Dermis microvascular lymphatic vessel endothelial cell (primary cell): Measurements from ENCODE around the gene ZC3H10. TPM values are rescaled to one million over a fixed set of nuclear protein-coding genes. Genes with fewer than 3 reads are reported as not detected.

Experiments used
- DNase-seq, 2 donors: peaks; one replicate each; pipeline versions ENCODE4 v3.0.0 to v3.0.0-alpha.2; 2010; ENCODE audit warnings: low read depth in 2 of 2
- total RNA-seq: library from RNA; depleted of rRNA; stranded (reverse); fragments of >200 nt; gene quantifications from 2 replicates; pipeline ENCODE4 v1.2.1, GENCODE V29; 2014

The ZC3H10 gene
- total RNA-seq, 1 donor from 2014 or later, result 2.7 TPM

DNA sequence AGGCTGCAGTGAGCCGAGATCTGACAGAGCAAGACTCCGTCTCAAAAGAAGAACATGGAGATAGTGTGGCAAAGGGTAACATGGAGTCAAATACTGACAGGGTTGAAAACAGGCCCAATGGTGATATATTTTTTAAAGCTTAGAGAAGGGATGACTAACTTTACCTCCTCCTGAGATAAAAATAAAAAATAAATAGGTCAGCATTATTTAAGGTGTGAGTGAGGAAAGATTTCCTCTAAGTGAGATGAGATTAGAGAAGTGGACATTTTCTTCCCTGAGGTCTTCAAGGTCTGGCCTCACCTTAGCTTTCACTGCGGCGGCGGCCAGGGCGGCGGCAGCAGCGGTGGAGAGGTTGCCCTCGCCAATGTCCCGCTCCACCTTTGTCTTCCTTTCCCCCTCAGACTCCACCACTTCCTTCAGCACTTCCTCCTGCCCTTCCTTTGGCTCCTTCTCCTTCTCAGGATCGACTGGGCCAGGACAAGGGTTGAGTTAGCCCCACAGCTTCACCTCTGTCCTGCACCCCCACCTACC lies 51.2 kb downstream of the ZC3H10 start:
- DNase-seq, result no peak

- no peak for DNase-seq
These were observed 54.8 kb downstream of the ZC3H10 start for GRCh38 chr12:56172839-56173238.

Other genes starting within 250 kb of the ZC3H10 start
- gene PYM1, start 190.4 kb upstream of the ZC3H10 start, total RNA-seq, result 21.1 and 25.5 TPM in 2 replicates
- gene DGKA, start 187.1 kb upstream of the ZC3H10 start, total RNA-seq, result 18.0 and 18.9 TPM in 2 replicates
- gene PMEL, start 152.2 kb upstream of the ZC3H10 start, total RNA-seq, result 0.51 and 0.63 TPM in 2 replicates
- 24.0 and 26.3 TPM in 2 replicates for gene CDK2, start 151.4 kb upstream of the ZC3H10 start, total RNA-seq
- 37.2 and 46.9 TPM in 2 replicates for gene RAB5B, start 144.2 kb upstream of the ZC3H10 start, total RNA-seq
- 9.0 and 11.1 TPM in 2 replicates for gene SUOX, start 121.0 kb upstream of the ZC3H10 start, total RNA-seq
- 0.13 and 0.38 TPM in 2 replicates for gene IKZF4, start 97.2 kb upstream of the ZC3H10 start, total RNA-seq
- gene RPS26, start 76.3 kb upstream of the ZC3H10 start, total RNA-seq, result 90.9 and 107 TPM in 2 replicates
- 0.25 and 0.26 TPM in 2 replicates for gene ERBB3, start 38.1 kb upstream of the ZC3H10 start, total RNA-seq
- 91.8 and 130 TPM in 2 replicates for gene PA2G4, start 13.7 kb upstream of the ZC3H10 start, total RNA-seq
- 2,319 and 2,425 TPM in 2 replicates for gene RPL41, start 1.6 kb upstream of the ZC3H10 start, total RNA-seq
- 320 and 356 TPM in 2 replicates for gene ESYT1, start 10.0 kb downstream of the ZC3H10 start, total RNA-seq
- gene MYL6B, start 34.3 kb downstream of the ZC3H10 start, total RNA-seq, result 60.3 and 87.9 TPM in 2 replicates
- gene MYL6, start 40.1 kb downstream of the ZC3H10 start, total RNA-seq, result 2,234 and 2,594 TPM in 2 replicates
- gene SMARCC2, start 71.2 kb downstream of the ZC3H10 start, total RNA-seq, result 32.6 and 43.2 TPM in 2 replicates
- gene RNF41, start 103.7 kb downstream of the ZC3H10 start, total RNA-seq, result 61.4 and 90.8 TPM in 2 replicates
- 21.6 and 22.5 TPM in 2 replicates for gene NABP2, start 106.1 kb downstream of the ZC3H10 start, total RNA-seq
- gene SLC39A5, start 111.8 kb downstream of the ZC3H10 start, total RNA-seq, result not detected in 2 replicates
- gene ANKRD52, start 140.1 kb downstream of the ZC3H10 start, total RNA-seq, result 10.1 and 17.1 TPM in 2 replicates
- gene COQ10A, start 148.7 kb downstream of the ZC3H10 start, total RNA-seq, result 6.0 and 10.0 TPM in 2 replicates
- 119 and 132 TPM in 2 replicates for gene CS, start 182.1 kb downstream of the ZC3H10 start, total RNA-seq
- 61.0 and 73.5 TPM in 2 replicates for gene CNPY2, start 197.7 kb downstream of the ZC3H10 start, total RNA-seq
- gene PAN2, start 215.7 kb downstream of the ZC3H10 start, total RNA-seq, result 6.7 and 9.6 TPM in 2 replicates
- gene IL23A, start 220.6 kb downstream of the ZC3H10 start, total RNA-seq, result 0.13 TPM in 1 of 2 replicates, not detected in the other
- gene STAT2, start 241.8 kb downstream of the ZC3H10 start, total RNA-seq, result 44.3 and 63.1 TPM in 2 replicates
- gene APOF, start 244.6 kb downstream of the ZC3H10 start, total RNA-seq, result not detected in 2 replicates